CD14-positive monocyte (primary cell): ENCODE data around the gene ARL4C. TPM values are rescaled to one million over a fixed set of nuclear protein-coding genes. Genes with fewer than 3 reads are reported as not detected.

Experiments
- DNase-seq, 3 donors: peaks; one replicate each; pipeline ENCODE4 v3.0.0-alpha.2; 2011 to 2022
- H2AFZ ChIP-seq: 2 replicates; pipeline ENCODE4 v1.6.0; 2012; ENCODE audit warnings: mild to moderate bottlenecking, low read depth, low read length, inconsistent platforms; ENCODE audit not compliant: insufficient read depth, poor library complexity, severe bottlenecking
- H3K27ac ChIP-seq, 2 donors: 1 replicate in 1 of 2; 2 replicates in 1 of 2; pipeline ENCODE4 v1.5.1; 2012 to 2013; ENCODE audit warnings: low read length in 2 of 2, control low read depth in 1 of 2, inconsistent platforms in 1 of 2, low read depth in 1 of 2, mild to moderate bottlenecking in 1 of 2
- H3K27me3 ChIP-seq, 2 donors: one replicate each; pipeline versions ENCODE4 v1.6.0 to v1.6.1; 2011 to 2013; ENCODE audit warnings: low read length in 2 of 2; ENCODE audit not compliant: control insufficient read depth in 2 of 2, insufficient read depth in 2 of 2
- H3K36me3 ChIP-seq, 2 donors: replicated peaks in 1 of 2; 1 replicate in 1 of 2; 2 replicates in 1 of 2; pipeline versions ENCODE4 v1.5.1 to v1.6.1; 2012 to 2013; ENCODE audit warnings: low read length in 2 of 2, control low read depth in 1 of 2, inconsistent platforms in 1 of 2, mild to moderate bottlenecking in 1 of 2; ENCODE audit not compliant: insufficient read depth in 2 of 2, control insufficient read depth in 1 of 2
- H3K4me1 ChIP-seq, 2 donors: 1 replicate in 1 of 2; 2 replicates in 1 of 2; pipeline versions ENCODE4 v1.5.1 to v1.6.1; 2012 to 2013; ENCODE audit warnings: low read length in 2 of 2, control low read depth in 1 of 2, inconsistent platforms in 1 of 2, mild to moderate bottlenecking in 1 of 2, moderate library complexity in 1 of 2; ENCODE audit not compliant: insufficient read depth in 2 of 2, control insufficient read depth in 1 of 2
- H3K4me2 ChIP-seq: replicated peaks from 2 replicates; pipeline ENCODE3; 2012; ENCODE audit warnings: low read length, moderate library complexity, mild to moderate bottlenecking; ENCODE audit not compliant: poor library complexity, severe bottlenecking; ENCODE audit errors: extremely low read depth
- H3K4me3 ChIP-seq, 3 experiments: fragments of 200-600 bp in 1 of 3; sonication (generic) in 1 of 3; replicated peaks in 1 of 3; 1 replicate in 2 of 3; 2 replicates in 1 of 3; pipeline ENCODE4 v1.5.1; 2011 to 2013; ENCODE audit warnings: low read length in 3 of 3, mild to moderate bottlenecking in 3 of 3, control low read depth in 2 of 3, low read depth in 2 of 3, inconsistent platforms in 1 of 3, moderate library complexity in 1 of 3
- H3K79me2 ChIP-seq: 2 replicates; pipeline ENCODE4 v1.6.0; 2012; ENCODE audit warnings: mild to moderate bottlenecking, control low read depth, inconsistent platforms, low read length, moderate library complexity; ENCODE audit not compliant: insufficient read depth
- H3K9ac ChIP-seq: 2 replicates; pipeline ENCODE4 v1.6.0; 2017; ENCODE audit warnings: low read length, mild to moderate bottlenecking; ENCODE audit not compliant: insufficient read depth, poor library complexity, severe bottlenecking
- H3K9me3 ChIP-seq, 2 donors: replicated peaks in 1 of 2; 1 replicate in 1 of 2; 2 replicates in 1 of 2; pipeline versions ENCODE4 v1.5.1 to v1.6.1; 2012 to 2013; ENCODE audit warnings: low read length in 2 of 2, control low read depth in 1 of 2; ENCODE audit not compliant: control insufficient read depth in 1 of 2, insufficient read depth in 1 of 2
- H4K20me1 ChIP-seq: 2 replicates; pipeline ENCODE4 v1.6.0; 2012; ENCODE audit warnings: mild to moderate bottlenecking, low read length, control low read depth, moderate library complexity; ENCODE audit not compliant: insufficient read depth
- H3K27ac Mint-ChIP-seq, 7 donors: one replicate each; pipeline ENCODE4 v1.8.0; 2020; ENCODE audit warnings: mild to moderate bottlenecking in 7 of 7, mixed read lengths in 7 of 7, moderate library complexity in 6 of 7, inconsistent platforms in 2 of 7
- H3K27me3 Mint-ChIP-seq, 3 donors: one replicate each; pipeline ENCODE4 v1.8.0; 2021 to 2022; ENCODE audit warnings: low read depth in 3 of 3, mild to moderate bottlenecking in 3 of 3, mixed read lengths in 3 of 3, moderate library complexity in 3 of 3, inconsistent platforms in 1 of 3
- H3K36me3 Mint-ChIP-seq, 2 donors: one replicate each; pipeline ENCODE4 v1.8.0; 2020; ENCODE audit warnings: mixed read lengths in 2 of 2, inconsistent platforms in 1 of 2, mild to moderate bottlenecking in 1 of 2
- H3K4me1 Mint-ChIP-seq: one replicate; pipeline ENCODE4 v1.8.0; 2020; ENCODE audit warnings: mild to moderate bottlenecking, mixed read lengths
- H3K4me3 Mint-ChIP-seq, 2 donors: one replicate each; pipeline ENCODE4 v1.8.0; 2020; ENCODE audit warnings: mild to moderate bottlenecking in 2 of 2, mixed read lengths in 2 of 2, moderate library complexity in 1 of 2
- H3K9me3 Mint-ChIP-seq, 7 donors: one replicate each; pipeline ENCODE4 v1.8.0; 2020 to 2022; ENCODE audit warnings: mixed read lengths in 7 of 7, mild to moderate bottlenecking in 6 of 7, moderate library complexity in 6 of 7, inconsistent platforms in 2 of 7
- CTCF ChIP-seq: fragments of 200-600 bp; IDR thresholded peaks from one replicate; pipeline ENCODE4 v1.8.0; 2022; ENCODE audit warnings: antibody characterized with exemption, mild to moderate bottlenecking
- WGBS: methylation state at CpG from one replicate; pipeline ENCODE4 v1.1.5; 2013; ENCODE audit warnings: missing lambda C conversion rate; ENCODE audit not compliant: insufficient coverage; 5-methylcytosine and 5-hydroxymethylcytosine counted together
- intact Hi-C, 2 donors: fragments of 100-400 bp; cut with micrococcal nuclease; formaldehyde crosslinking; loops; one replicate each; pipeline versions ENCODE4 v1.15.0 to v1.15.1; 2023
- polyA plus RNA-seq, 3 donors: library from polyadenylated mRNA; depleted of rRNA in 1 of 3; unstranded in 2 of 3; stranded (reverse) in 1 of 3; fragments of 300-500 nt in 2 of 3; fragments of >200 nt in 1 of 3; fragmentation: Illumina TruSeq in 2 of 3; gene quantifications; 1 replicate in 2 of 3; 2 replicates in 1 of 3; pipeline ENCODE4 v1.2.3, GENCODE V29; 2012 to 2021

ARL4C gene
- polyA plus RNA-seq, 3 donors, result 4.0 to 90.9 (median 6.4) TPM

GRCh38 chr2:234450431-234451124 lies 46.3 kb downstream of the ARL4C start:
- Histone ChIP-seq H3K36me3 (no peaks in the 10 kb centered on the region), H4K20me1 (no peaks in the 10 kb centered on the region), H3K9ac (no peak overlapping the region), H3K4me2 (no peak overlapping the region), H3K79me2 (no peaks in the 10 kb centered on the region), H2AFZ (no peak overlapping the region), H3K27me3 (no peaks in the 10 kb centered on the region), H3K27ac (no peak overlapping the region), H3K4me1 (peaks cover 23 to 24% of the 10 kb centered on the region in 2 donors), H3K4me3 (no peak overlapping the region), H3K9me3 (no peaks in the 10 kb centered on the region)
- DNase-seq, result no peak
- H3K27me3 Mint-ChIP-seq, result peaks cover 0 to 6% (median 2%) of the 10 kb centered on the region in 3 donors
- peaks cover 0 to 11% (median 3%) of the 10 kb centered on the region in 7 donors for H3K9me3 Mint-ChIP-seq
- peaks cover 0 to 3% of the 10 kb centered on the region in 2 donors for H3K36me3 Mint-ChIP-seq
- H3K4me1 Mint-ChIP-seq, result peaks cover 20% of the 10 kb centered on the region
- H3K4me3 Mint-ChIP-seq, result peak overlapping the region in 1 of 2 donors; percentile 5
- peak overlapping the region in 1 of 7 donors; percentile 27 for H3K27ac Mint-ChIP-seq
- intact Hi-C loops, result no loop called here
- WGBS, result 100% methylated on average over 3 of the region's 6 CpGs
- no peak for TF ChIP-seq CTCF

GRCh38 chr2:234448506-234449184 lies 48.2 kb downstream of the ARL4C start:
- no peak overlapping the region for H3K4me3 ChIP-seq
- peaks cover 35% of the 10 kb centered on the region for H3K4me1 Mint-ChIP-seq
- no peaks in the 10 kb centered on the region for H3K27me3 ChIP-seq
- H3K4me1 ChIP-seq, result peaks cover 34 to 40% of the 10 kb centered on the region in 2 donors
- H3K9me3 Mint-ChIP-seq, result peaks cover 0 to 14% (median 3%) of the 10 kb centered on the region in 7 donors
- WGBS, result 98% methylated on average over 5 of the region's 13 CpGs
- H4K20me1 ChIP-seq, result no peaks in the 10 kb centered on the region
- H3K36me3 Mint-ChIP-seq, result peaks cover 0 to 3% of the 10 kb centered on the region in 2 donors
- H3K4me2 ChIP-seq, result no peak overlapping the region
- TF ChIP-seq CTCF, result no peak
- H3K27me3 Mint-ChIP-seq, result peaks cover 0 to 6% (median 2%) of the 10 kb centered on the region in 3 donors
- no peaks in the 10 kb centered on the region for H3K36me3 ChIP-seq
- H3K9ac ChIP-seq, result no peak overlapping the region
- intact Hi-C loops, result loop anchor here in 1 of 2 donors (5.0 kb wide), 1 partner anchor 34 kb away; no protein-coding TSS in a partner anchor
- no peak overlapping the region for H2AFZ ChIP-seq
- no peaks in the 10 kb centered on the region for H3K79me2 ChIP-seq
- no peak for DNase-seq
- no peak overlapping the region for H3K4me3 Mint-ChIP-seq
- H3K27ac Mint-ChIP-seq, result no peak overlapping the region
- H3K27ac ChIP-seq, result no peak overlapping the region
- no peaks in the 10 kb centered on the region for H3K9me3 ChIP-seq
